ENCODE measurements around the gene PIP4K2C.
"Not testable (repeated sequence)": the region's sequence is repeated elsewhere in the genome, so short reads cannot be mapped to it uniquely, and the experiment has no call there.

PIP4K2C gene

DNA sequence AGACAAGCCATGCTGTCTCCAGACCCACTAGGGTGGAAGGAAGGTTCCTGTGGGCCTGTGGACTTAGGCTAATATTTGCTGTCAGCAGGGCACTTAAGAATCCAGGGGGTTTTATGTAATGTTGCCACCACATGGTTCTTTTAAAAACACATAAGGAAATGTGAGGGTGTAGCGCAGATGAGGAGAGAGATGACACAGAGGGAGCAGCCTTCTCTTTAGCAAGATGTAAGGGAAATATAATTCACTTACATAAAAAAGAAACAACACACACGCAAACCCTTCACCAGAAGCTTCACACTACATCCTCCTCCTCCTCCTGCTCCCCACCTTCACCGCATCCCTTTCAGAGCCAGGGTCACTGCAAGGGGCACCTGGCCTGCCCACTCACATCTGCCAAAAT, 4.9 kb upstream of the PIP4K2C start:
- no peak for DNase-seq

DNA sequence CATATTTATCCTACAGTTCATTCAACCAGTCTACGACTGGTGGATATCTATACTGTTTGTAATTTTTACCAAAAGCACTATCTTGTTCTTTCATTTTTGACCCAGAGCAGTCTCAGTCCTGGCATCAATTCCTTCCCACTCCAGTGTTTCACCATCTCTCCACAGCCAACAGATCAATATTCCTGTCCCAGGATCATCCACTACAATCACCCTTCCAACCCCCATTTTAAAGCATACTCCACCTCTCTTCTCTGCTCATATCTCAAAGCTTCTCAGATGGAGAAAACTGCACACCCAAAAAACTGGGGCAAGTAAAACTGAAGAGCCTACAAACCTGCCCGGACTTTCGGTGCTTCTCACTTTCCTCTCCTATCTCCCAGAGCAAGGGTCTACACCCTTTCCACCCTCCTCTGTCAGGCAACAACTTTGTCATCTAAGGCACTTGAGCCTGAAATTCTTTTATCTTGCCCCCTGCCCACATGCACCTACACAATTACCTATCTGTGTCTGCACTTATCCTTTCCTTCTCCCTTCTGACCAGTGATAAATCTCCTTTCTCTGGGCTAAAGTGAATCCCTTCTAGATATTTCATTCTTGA, 4.1 kb upstream of the PIP4K2C start:
- DNase-seq: no peak

- DNase-seq: not testable (repeated sequence)
Observed at GRCh38 chr12:57588951-57589610, 1.9 kb upstream of the PIP4K2C start.

GRCh38 chr12:57590479-57590863, 521 bp upstream of the PIP4K2C start:
- DNase-seq: no peak

- DNase-seq: no peak
Observed at GRCh38 chr12:57591782-57592325, 862 bp downstream of the PIP4K2C start.

DNA sequence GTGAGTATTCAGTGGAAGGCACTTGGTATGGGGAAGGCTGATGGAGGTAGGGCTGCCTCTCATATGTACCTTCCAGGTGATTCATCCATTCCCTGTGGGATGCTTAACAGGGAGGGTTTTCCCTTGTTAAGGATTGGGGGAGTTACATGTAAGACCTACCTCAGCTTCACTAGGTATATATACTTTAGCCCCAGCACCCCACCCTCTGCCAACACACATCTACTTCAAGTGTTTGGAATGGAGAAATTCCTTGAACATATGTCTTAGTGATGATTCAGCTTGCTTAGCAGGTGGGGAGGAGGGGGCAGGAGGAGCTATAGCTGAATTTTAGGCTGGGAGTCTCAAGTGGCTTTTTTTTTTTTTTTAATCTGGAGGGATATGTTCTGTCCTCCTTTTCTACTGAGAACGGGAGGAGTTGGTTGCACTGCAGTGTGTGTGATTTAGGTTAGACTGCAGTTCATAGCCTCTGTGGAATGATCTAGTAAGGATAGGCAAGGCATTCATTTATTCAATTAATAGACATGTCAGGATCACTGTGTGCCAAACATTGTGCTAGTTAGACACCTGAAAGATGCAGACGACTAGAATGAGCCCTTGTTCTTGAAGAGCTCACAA, 1.7 kb downstream of the PIP4K2C start:
- no peak for DNase-seq

DNA sequence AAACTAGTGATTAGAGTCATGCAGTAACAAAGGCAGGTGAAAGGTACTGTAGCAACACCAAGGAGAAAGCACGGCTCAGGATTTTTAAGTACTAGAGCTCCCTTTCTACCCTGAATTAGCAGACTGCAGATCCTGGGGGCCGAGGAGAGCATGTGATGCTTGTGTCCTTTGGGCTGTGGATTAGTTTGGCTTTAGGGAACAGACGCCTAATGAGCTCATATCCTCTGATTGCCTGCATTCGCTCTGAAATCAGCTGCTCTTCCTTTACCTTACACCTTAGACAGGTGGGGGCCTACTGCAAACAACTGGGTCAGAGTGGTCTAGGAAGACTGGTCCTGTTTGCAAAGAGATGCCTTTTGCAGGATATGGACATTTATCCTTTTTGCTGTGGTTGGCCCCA, 2.2 kb downstream of the PIP4K2C start:
- no peak for DNase-seq

DNA sequence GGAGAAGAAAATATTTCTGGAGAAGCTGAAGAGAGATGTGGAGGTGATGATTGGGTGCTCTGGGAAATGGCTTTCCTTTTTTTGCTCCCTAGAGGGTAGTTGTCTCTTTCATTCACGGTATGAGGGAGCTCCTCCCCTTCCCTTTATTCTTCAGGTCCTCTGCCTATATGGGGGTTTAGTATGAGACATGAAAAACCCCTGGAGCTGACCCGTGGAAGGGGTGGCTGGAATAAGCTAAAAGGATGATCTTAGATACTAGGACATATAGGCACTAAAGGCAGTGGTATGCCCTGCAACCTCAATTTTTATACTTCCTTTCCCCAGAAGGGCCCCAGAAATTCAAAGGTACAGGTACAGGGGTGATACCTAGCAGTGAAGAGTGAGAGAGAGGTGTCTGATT, 9.4 kb downstream of the PIP4K2C start:
- no peak for DNase-seq

DNA sequence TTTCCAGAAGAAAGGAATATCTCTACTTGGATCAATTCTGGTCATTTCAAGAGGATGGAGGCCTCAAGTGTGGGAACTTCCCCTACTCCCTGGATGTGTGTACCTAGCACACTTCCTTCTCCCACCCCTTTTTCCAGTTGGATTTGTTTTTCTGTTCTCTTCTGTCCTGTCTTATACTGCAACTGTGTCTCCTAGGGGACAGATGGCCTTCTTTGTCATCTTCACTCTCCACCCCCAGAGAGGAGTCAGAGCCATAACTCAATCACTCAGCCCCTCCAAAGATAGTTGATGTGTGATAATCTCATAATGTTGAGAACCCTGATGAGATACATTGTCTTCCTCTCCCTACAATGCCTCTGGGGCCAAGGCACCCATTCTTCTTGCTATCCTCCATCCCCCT, 11.6 kb downstream of the PIP4K2C start:
- no peak for DNase-seq

GRCh38 chr12:57603324-57603723, 12.3 kb downstream of the PIP4K2C start:
- no peak for DNase-seq

GRCh38 chr12:57603815-57604453, 12.9 kb downstream of the PIP4K2C start:
- DNase-seq: peak; percentile 89

- peak; percentile 69 for DNase-seq
Observed at GRCh38 chr12:57604454-57604991, 13.5 kb downstream of the PIP4K2C start, which contains the start of gene DTX3. TSS of gene DTX3 (plus strand) at chr12:57604824. CDS start at chr12:57606518, 1,694 bp downstream.

GRCh38 chr12:57604992-57605810, 14.2 kb downstream of the PIP4K2C start:
- peak; percentile 63 for DNase-seq

DNA sequence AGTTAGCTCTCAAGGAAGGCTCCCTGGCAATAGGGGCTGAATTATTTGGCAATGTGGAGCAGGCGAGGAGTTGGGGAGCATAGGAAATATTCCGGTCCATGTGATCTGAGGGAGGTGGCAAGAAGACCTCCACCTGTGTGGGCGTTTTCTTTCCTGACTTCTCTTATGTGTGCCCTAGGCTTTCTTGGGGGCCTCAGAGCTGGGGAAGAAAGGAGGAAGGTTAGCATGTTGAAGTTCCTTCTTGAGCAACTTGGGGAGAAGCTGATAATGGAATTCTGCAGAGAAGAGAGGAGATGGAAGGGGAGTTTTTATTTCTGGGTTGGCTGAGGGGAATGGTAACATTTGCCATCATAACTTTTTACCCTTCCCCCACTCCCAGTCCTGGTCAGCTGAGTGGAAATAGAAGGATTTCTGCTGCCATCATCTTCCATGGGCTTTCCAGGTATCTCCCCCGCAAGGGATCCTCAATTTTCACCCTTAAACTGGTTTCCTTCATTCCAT, 14.9 kb downstream of the PIP4K2C start:
- DNase-seq: no peak

GRCh38 chr12:57606399-57606798, 15.4 kb downstream of the PIP4K2C start:
- DNase-seq: no peak

DNA sequence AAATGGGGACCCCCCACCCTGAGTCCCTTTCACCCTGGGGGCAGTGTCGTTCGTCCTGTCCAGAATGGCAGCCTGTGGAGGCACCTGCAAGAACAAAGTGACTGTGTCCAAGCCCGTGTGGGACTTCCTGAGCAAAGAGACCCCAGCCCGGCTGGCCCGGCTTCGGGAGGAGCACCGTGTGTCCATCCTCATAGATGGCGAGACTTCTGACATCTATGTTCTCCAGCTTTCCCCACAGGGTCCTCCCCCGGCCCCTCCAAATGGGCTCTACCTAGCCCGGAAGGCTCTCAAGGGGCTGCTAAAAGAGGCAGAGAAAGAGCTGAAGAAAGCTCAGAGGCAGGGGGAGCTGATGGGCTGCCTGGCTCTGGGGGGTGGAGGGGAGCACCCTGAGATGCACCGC, 15.8 kb downstream of the PIP4K2C start:
- DNase-seq: no peak

DNA sequence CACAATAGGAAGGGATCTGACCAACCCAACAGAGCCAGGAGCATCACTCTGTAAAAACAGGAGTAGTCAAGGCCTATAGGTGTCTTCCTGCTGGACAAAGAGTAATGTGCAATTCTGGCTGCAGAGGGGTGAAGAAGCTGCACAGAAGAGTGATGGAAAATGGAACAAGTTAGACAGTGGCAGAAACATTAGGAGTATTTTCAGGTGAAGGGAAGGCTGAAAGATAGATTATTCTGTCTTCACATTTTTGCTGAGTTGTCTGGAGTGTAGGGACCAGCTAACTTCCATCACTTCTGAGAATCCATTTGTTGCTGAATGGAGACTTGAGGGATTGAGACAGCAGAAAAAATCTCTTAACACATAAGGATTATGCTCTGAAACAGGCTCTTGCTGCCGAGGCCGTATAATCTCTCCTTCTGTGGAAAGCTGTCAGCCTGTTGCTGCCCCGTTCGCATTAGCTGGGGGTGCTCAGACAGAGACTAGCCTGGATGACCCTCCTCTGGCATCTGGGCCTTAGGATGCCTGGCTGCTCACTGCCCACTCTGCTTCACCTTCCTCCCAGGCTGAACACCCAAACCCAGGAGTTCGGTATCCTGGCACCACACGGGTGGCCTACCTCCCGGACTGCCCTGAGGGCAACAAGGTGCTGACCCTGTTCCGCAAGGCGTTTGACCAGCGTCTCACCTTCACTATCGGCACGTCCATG, 17.1 kb downstream of the PIP4K2C start:
- DNase-seq: no peak

GRCh38 chr12:57609101-57609780, 18.2 kb downstream of the PIP4K2C start:
- peak; percentile 52 for DNase-seq

DNA sequence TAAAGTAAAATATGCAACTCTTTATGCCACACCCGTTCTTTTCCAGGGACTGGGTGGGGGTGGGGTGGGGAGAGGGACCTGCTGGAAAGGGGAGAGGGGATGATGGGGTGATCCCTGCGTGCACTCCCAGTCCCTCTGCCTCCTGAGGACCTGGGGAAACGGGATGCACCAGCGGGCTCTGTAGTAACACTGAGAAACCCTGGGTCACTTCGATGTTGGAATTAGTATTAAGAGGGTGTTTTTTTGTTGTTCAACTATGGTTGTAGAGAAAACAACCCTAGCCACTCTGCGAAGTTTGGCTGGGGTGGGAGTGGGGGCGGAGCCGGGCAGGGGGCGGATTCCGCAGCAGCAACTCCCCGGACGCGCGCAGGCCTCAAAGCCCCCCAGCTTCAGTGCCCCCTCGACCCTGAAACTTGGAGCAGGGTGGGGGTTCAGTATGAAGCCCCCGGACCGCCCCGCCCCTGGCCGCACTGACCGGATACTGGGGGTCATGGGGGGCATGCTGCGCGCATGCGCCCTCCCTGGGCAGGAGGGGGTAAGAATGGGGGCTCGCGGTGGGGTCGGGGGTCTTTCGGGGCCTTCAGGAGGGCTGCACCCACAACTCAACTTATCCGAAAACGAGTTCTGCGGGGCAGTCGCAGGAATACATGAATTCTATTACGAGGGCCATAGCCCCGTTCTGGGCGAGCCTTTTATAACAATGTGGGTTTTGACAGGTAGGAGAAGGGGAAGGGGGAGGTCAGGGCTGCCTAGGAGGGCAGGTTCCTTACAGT, 19.0 kb downstream of the PIP4K2C start:
- DNase-seq: peak; percentile 70

DNA sequence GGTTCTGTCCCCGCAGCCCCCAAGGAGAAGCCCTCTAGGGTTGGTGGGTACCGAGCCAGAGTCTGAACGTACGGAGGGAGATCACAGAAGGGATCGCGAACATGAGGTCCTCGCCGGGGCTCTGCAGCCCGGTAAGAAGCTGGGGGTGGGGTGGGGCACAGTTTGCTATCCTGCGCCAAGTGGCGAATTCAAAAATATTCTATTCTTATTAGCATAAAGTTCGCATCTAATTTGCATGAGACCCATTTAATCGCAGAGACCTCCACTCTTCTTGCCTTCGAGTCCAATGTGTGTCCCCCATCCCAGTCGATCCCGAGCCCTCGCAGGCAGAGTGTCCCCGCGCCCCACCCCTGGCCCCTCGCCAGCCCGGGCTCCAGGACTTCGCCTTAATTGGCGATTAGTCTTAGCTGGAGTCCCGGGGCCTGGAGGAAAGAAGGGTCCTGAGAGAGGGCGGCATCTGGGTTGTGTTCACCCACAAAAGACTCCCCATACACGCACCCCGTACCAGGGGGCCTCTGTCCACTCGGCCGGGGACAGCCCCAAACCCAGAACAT, 19.6 kb downstream of the PIP4K2C start:
- peak; percentile 74 for DNase-seq
